MCF 10A (cell line): ENCODE results near the gene HAT1. TPM values are rescaled to one million over a fixed set of nuclear protein-coding genes. Genes with fewer than 3 reads are reported as not detected.

Experiments used
- BruUV-seq: library from RNA; stranded (reverse); fragments of 400-500 nt; replicated peaks from 2 replicates; lab custom pipeline; 2021; lab: Mats Ljungman, UMichigan
- CTCF ChIA-PET: fragments of 300-600 bp; sonication (Branson Sonifier 250); formaldehyde crosslinking; extraction: SDS; loops from one replicate; lab custom pipeline; 2021; ENCODE audit warnings: antibody characterized with exemption, inconsistent platforms; lab: Yijun Ruan, JAX
- POLR2A ChIA-PET: fragments of 300-600, 350-650 bp; sonication (Branson Sonifier 250); formaldehyde crosslinking; extraction: SDS; loops from one replicate; lab custom pipeline; 2020; ENCODE audit warnings: antibody characterized with exemption, inconsistent platforms; lab: Yijun Ruan, JAX
- DNase-seq: peaks from one replicate; pipeline ENCODE4 v3.0.0-alpha.2; 2018; ENCODE audit not compliant: unreplicated experiment
- H3K27ac Mint-ChIP-seq: one replicate; pipeline ENCODE4 v1.8.0; 2022; ENCODE audit warnings: mild to moderate bottlenecking, low read depth, mixed read lengths; ENCODE audit not compliant: unreplicated experiment
- H3K27me3 Mint-ChIP-seq: one replicate; pipeline ENCODE4 v1.8.0; 2022; ENCODE audit warnings: mixed read lengths; ENCODE audit not compliant: insufficient read depth, unreplicated experiment
- H3K36me3 Mint-ChIP-seq: one replicate; pipeline ENCODE4 v1.8.0; 2022; ENCODE audit warnings: mild to moderate bottlenecking, moderate library complexity, mixed read lengths; ENCODE audit not compliant: insufficient read depth, unreplicated experiment
- H3K4me1 Mint-ChIP-seq: one replicate; pipeline ENCODE4 v1.8.0; 2022; ENCODE audit warnings: mixed read lengths; ENCODE audit not compliant: insufficient read depth, unreplicated experiment
- H3K4me3 Mint-ChIP-seq: one replicate; pipeline ENCODE4 v1.8.0; 2022; ENCODE audit warnings: mild to moderate bottlenecking, moderate library complexity, mixed read lengths; ENCODE audit not compliant: unreplicated experiment
- H3K9me3 Mint-ChIP-seq: one replicate; pipeline ENCODE4 v1.8.0; 2022; ENCODE audit warnings: mixed read lengths; ENCODE audit not compliant: unreplicated experiment
- intact Hi-C: fragments of 100-400 bp; cut with micrococcal nuclease; formaldehyde crosslinking; loops from 2 replicates; pipeline ENCODE4 v1.14.1; 2022
- total RNA-seq: library from RNA; stranded (reverse); gene quantifications from 2 replicates; pipeline ENCODE4 v1.2.3, GENCODE V29; 2022
- TF ChIP-seq, protein P1 (sequence below): fragments of 200-600 bp; IDR thresholded peaks from one replicate; pipeline ENCODE4 v1.8.0; 2022; ENCODE audit warnings: antibody characterized with exemption, mild to moderate bottlenecking; ENCODE audit not compliant: unreplicated experiment

The HAT1 gene
- total RNA-seq, 1 experiment from 2014 or later: 40.7 TPM

- TF ChIP-seq, protein P1, sequence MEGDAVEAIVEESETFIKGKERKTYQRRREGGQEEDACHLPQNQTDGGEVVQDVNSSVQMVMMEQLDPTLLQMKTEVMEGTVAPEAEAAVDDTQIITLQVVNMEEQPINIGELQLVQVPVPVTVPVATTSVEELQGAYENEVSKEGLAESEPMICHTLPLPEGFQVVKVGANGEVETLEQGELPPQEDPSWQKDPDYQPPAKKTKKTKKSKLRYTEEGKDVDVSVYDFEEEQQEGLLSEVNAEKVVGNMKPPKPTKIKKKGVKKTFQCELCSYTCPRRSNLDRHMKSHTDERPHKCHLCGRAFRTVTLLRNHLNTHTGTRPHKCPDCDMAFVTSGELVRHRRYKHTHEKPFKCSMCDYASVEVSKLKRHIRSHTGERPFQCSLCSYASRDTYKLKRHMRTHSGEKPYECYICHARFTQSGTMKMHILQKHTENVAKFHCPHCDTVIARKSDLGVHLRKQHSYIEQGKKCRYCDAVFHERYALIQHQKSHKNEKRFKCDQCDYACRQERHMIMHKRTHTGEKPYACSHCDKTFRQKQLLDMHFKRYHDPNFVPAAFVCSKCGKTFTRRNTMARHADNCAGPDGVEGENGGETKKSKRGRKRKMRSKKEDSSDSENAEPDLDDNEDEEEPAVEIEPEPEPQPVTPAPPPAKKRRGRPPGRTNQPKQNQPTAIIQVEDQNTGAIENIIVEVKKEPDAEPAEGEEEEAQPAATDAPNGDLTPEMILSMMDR: no peak
- Mint-ChIP-seq H3K4me3 (no peak overlapping the region), H3K36me3 (peaks cover 28% of the 10 kb centered on the region), H3K9me3 (no peaks in the 10 kb centered on the region), H3K27ac (no peak overlapping the region), H3K27me3 (no peaks in the 10 kb centered on the region), H3K4me1 (no peaks in the 10 kb centered on the region)
- POLR2A ChIA-PET: interaction anchor here (2.1 kb wide), 1 partner anchor 11 kb away, joined by 6 read pairs; no protein-coding TSS in a partner anchor
- CTCF ChIA-PET: interaction anchor here (0.6 to 1.2 kb wide), 2 partner anchors 11 to 62 kb away, joined by 3 read pairs; no protein-coding TSS in a partner anchor
- BruUV-seq: no TSS peak
- DNase-seq: no peak
- intact Hi-C loops: no loop called here
Measured at GRCh38 chr2:171965661-171966060, 43.4 kb downstream of the HAT1 start.

GRCh38 chr2:171966235-171966634, 44.0 kb downstream of the HAT1 start:
- Mint-ChIP-seq H3K4me3 (no peak overlapping the region), H3K36me3 (peaks cover 28% of the 10 kb centered on the region), H3K9me3 (no peaks in the 10 kb centered on the region), H3K27me3 (no peaks in the 10 kb centered on the region), H3K27ac (no peak overlapping the region), H3K4me1 (no peaks in the 10 kb centered on the region)
- intact Hi-C loops: no loop called here
- POLR2A ChIA-PET: interaction anchor here (0.5 kb wide), 1 partner anchor 139 kb away, joined by 3 read pairs; no protein-coding TSS in a partner anchor
- no peak for DNase-seq
- BruUV-seq: no TSS peak
- TF ChIP-seq, protein P1: no peak
- CTCF ChIA-PET: interaction anchor here (1.0 to 1.2 kb wide), 2 partner anchors 12 to 16 kb away, joined by 3 read pairs; no protein-coding TSS in a partner anchor

GRCh38 chr2:171966688-171967087, 44.4 kb downstream of the HAT1 start:
- CTCF ChIA-PET: interaction anchor here (1.0 to 1.2 kb wide), 2 partner anchors 12 to 16 kb away, joined by 3 read pairs; no protein-coding TSS in a partner anchor
- intact Hi-C loops: no loop called here
- Mint-ChIP-seq H3K4me1 (no peaks in the 10 kb centered on the region), H3K36me3 (peaks cover 31% of the 10 kb centered on the region), H3K9me3 (no peaks in the 10 kb centered on the region), H3K27me3 (no peaks in the 10 kb centered on the region), H3K4me3 (no peak overlapping the region), H3K27ac (no peak overlapping the region)
- no peak for DNase-seq
- TF ChIP-seq, protein P1: no peak
- POLR2A ChIA-PET: no interaction called here
- no TSS peak for BruUV-seq

DNA sequence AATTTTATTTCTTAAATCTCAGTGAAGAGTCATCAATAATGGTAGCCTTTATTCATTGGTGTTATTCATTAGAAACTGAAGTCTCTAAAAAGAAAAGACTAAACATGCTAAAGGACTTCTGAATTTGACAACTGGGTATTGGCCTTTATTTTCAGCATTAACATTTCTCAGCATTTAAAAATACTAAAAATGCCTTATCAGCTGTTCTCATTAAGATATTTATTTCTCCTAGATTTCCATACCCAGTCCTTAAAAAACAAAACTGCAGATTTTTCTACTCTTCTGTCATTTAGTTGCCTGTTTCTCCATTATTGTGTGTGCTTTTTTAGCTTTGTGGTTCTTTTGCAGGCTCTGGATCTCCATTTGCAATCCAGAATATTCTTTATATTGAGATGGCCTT, 46.2 kb downstream of the HAT1 start:
- Mint-ChIP-seq H3K4me3 (no peak overlapping the region), H3K36me3 (peaks cover 46% of the 10 kb centered on the region), H3K9me3 (no peaks in the 10 kb centered on the region), H3K4me1 (peaks cover 6% of the 10 kb centered on the region), H3K27ac (no peak overlapping the region), H3K27me3 (no peaks in the 10 kb centered on the region)
- BruUV-seq: no TSS peak
- POLR2A ChIA-PET: interaction anchor here (0.8 to 1.6 kb wide), 2 partner anchors 15 to 131 kb away, joined by 3 to 4 read pairs; no protein-coding TSS in a partner anchor
- intact Hi-C loops: no loop called here
- CTCF ChIA-PET: no interaction called here
- TF ChIP-seq, protein P1: no peak
- DNase-seq: no peak
